HG03108 (cell line): ENCODE results near the gene TRAPPC12.

ENCODE experiments used
- ATAC-seq: cut with Tn5 transposase; IDR thresholded peaks from one replicate; pipeline ENCODE4 v1.9.1; 2021; ENCODE audit warnings: moderate library complexity; ENCODE audit not compliant: unreplicated experiment

Gene TRAPPC12

DNA sequence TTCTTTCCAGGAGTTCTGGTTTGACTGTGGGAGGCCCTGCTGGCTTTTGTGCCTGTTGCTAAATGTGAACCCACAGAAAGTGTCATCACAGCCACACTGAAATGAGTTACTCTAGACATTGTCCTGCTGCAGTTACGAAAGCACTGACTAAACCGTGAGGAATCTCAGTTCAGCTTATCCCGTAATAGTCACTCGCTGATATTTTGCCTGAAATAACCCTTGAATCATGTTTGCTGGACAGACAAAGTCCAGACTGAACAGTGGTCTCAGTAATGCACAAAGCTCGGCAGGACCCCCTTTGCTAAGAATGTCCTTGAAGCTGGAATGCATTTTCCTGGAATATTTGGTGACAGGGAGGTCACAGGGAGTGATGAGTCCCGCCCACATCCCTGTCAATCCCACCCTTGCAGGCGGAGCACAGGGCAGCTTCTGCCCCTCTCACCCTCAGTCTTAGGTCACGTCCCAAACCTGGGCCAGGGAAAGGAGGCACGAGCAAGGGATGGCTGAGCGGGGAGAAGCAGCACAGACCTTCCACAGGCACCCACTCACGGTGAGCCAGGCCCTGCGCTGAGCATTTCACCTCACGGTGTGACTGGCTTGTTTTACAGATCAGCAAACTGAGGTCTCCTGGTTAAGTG, 86.5 kb downstream of the TRAPPC12 start:
- no peak for ATAC-seq

GRCh38 chr2:3466482-3466863, 87.0 kb downstream of the TRAPPC12 start:
- no peak for ATAC-seq

GRCh38 chr2:3466966-3467365, 87.5 kb downstream of the TRAPPC12 start:
- ATAC-seq = no peak

- no peak for ATAC-seq
Measured at GRCh38 chr2:3467654-3468053, 88.2 kb downstream of the TRAPPC12 start.

- ATAC-seq = no peak
Measured at GRCh38 chr2:3468296-3468988, 88.9 kb downstream of the TRAPPC12 start.

DNA sequence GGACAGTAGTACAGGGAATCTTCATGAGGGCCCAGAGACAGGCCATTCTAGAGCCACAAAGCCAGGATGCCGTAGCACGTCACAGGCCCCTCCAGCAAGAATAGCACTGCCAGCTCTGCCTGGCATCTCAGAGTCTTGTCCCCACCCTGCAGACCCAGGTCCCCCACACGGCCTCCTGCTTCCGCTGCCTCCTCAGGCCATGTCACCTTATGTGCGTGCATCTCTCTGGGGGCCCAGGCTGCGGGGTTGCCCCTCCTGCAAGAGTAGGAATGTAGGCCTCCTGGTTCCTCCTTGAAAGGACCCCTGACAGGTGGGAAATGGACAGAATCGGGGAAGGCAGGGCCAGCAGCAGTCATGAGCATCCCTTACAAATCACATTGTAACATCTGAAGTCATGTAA, 90.0 kb downstream of the TRAPPC12 start:
- no peak for ATAC-seq

GRCh38 chr2:3470166-3470651, 90.7 kb downstream of the TRAPPC12 start:
- no peak for ATAC-seq

DNA sequence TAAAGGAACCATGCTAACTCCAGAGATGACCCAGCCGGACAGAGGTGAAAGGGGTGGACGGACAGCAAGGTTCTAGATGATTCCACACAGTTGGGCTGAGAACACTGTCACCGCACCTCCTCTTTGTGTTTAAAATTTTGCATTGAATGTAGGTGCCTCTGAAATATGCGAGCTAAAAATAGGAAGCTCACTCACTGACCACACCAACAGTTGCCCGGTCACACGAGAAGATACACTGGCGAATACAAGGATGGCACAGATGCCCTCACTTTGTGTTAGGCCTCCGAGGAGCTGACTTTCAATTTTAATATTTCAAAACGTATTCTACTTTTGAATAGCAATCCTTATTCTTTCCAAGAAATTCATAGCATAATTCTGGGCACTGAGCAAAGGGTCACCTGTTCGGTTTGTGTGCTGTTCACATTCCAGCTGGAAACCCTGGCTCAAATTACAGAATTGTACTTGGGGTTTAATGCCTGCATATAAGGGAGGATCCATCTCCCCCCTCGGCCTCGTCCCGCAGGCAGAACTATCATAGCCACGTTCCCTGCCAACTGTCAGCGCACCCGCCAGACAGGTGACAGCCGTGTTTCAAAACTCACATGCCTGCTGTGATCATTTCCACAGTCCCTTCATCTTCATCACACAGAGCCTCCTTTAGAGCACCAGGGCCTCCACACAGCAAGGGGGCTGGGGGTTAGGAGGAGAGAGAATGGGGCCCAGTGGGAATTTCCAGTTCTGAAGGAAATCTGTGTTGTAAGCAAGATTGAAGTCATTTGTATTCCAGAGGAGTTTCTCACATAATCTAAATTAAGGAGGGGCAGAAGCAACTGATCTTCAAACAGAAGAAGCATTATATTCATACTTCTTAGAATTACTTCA, 91.6 kb downstream of the TRAPPC12 start:
- no peak for ATAC-seq

- no peak for ATAC-seq
Measured at GRCh38 chr2:3472296-3472695, 92.8 kb downstream of the TRAPPC12 start.

- no peak for ATAC-seq
Measured at GRCh38 chr2:3472966-3473365, 93.5 kb downstream of the TRAPPC12 start.

DNA sequence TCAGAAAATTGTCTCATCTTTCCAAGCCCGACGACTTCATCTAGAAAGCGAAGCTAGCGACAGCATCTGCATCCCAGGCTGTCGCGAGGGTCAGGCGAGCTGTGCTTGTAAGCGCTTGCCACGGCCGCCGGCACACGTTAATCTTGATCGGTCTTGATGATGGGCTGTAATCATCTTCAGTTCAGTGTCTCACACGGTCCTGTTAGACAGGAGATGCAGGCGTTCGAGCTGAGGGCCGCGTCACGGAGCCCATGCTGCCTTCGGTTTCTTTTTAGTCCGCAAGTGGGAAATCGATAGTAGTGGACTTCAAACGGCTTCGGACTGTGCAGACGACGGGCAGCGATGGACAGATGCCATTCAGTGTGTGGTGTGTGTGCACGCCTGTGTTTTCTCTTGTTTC, 96.3 kb downstream of the TRAPPC12 start:
- no peak for ATAC-seq

- ATAC-seq = no peak
Measured at GRCh38 chr2:3476321-3476984, 97.0 kb downstream of the TRAPPC12 start.

GRCh38 chr2:3476985-3477327, 97.5 kb downstream of the TRAPPC12 start:
- no peak for ATAC-seq

DNA sequence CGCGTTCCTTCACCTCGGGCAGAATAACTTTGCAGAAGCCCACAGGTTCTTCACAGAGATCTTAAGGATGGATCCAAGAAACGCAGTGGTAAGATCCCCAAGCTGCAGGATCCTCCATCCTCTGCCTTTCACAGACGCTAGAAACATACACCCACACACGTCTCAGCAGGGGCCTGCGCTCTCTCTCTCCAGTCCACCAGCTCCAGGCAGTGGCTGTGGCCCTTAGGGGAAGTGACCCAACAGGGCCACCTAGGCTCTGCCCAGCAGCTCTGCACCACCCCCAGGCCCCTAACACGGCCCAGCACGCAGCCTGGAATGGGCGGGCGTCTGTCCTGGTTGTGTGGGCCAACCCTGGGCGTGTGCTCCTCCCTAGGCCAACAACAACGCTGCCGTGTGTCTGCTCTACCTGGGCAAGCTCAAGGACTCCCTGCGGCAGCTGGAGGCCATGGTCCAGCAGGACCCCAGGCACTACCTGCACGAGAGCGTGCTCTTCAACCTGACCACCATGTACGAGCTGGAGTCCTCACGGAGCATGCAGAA, 99.4 kb downstream of the TRAPPC12 start:
- ATAC-seq = no peak

- no peak for ATAC-seq
Measured at GRCh38 chr2:3479430-3480320, 100.2 kb downstream of the TRAPPC12 start.

DNA sequence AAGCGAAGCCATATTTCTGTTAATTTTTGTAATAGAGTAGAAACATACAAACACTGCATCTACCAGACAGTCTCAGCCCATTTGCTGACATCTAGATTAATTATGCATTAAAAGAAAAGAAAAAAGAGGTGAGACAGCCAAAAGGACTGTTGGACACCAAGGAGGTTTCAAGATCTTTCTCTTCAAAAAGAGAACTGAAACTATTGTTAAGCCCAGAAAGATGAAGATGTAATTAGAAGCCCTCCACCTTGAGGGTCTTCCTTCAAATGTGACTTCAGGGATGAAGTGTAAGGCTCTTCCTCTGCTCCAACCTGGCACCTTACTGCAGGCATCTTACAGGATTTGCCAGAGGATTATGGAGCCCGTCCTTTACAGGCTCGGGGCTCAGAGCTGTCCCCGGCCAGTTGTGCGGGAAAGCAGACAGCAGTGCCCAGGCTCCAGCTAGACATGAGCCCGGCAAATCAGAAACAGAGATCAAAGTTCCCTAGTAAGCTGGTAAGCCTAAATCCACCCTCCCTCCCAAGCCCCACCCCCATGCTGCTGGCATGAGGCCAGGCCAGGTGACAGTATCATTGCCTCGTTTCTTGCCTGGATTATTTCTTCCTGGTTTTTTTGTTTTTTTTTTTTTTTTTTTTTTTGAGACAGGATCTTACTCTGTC, 101.0 kb downstream of the TRAPPC12 start:
- no peak for ATAC-seq

GRCh38 chr2:3481011-3481400, 101.5 kb downstream of the TRAPPC12 start:
- ATAC-seq = no peak

- ATAC-seq = no peak
Measured at GRCh38 chr2:3481736-3482362, 102.4 kb downstream of the TRAPPC12 start.

DNA sequence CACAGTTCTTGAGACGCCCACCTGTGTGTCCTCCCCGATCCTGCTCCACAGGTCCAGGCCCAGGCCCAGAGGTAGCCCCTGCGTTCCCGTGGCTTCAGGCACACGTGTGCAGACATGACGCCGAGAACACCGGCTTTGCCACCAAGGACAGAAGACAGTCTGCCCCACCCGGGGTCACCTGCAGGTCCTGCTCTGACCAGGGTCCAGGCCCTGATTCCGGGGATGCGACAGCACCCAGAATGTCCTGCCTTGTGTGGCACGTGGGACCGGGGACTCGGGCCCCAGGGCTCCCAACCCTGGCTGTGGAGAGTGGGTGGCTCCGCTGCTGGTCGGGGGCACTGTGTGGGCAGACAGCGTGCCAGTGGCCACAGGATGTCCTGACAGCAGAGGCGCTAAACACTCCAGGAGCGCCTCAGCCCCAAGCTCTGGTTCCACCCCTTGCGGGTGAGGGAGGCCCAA, 102.9 kb downstream of the TRAPPC12 start:
- ATAC-seq = no peak
